Adrenal gland (tissue), 5 donors: ENCODE results near the gene SPTBN4.

Experiments
- POLR2A ChIP-seq, 2 donors: fragments of 450-650 bp; IDR thresholded peaks; one replicate each; pipeline ENCODE4 v1.6.1; 2017; ENCODE audit warnings: antibody characterized with exemption in 2 of 2, mild to moderate bottlenecking in 2 of 2, moderate library complexity in 1 of 2
- TF ChIP-seq, protein P1 (sequence below), 6 experiments: fragments of 450-650 bp in 4 of 6; fragments of 200-600 bp in 2 of 6; sonication (generic) in 1 of 6; IDR thresholded peaks; 1 replicate in 5 of 6; 2 replicates in 1 of 6; pipeline versions ENCODE4 v1.5.1 to v1.8.0; 2016 to 2021; ENCODE audit warnings: antibody characterized with exemption in 6 of 6, mild to moderate bottlenecking in 2 of 6, moderate library complexity in 1 of 6
- donor health status: DM: no; HTN: no; CAD: no.

DNA sequence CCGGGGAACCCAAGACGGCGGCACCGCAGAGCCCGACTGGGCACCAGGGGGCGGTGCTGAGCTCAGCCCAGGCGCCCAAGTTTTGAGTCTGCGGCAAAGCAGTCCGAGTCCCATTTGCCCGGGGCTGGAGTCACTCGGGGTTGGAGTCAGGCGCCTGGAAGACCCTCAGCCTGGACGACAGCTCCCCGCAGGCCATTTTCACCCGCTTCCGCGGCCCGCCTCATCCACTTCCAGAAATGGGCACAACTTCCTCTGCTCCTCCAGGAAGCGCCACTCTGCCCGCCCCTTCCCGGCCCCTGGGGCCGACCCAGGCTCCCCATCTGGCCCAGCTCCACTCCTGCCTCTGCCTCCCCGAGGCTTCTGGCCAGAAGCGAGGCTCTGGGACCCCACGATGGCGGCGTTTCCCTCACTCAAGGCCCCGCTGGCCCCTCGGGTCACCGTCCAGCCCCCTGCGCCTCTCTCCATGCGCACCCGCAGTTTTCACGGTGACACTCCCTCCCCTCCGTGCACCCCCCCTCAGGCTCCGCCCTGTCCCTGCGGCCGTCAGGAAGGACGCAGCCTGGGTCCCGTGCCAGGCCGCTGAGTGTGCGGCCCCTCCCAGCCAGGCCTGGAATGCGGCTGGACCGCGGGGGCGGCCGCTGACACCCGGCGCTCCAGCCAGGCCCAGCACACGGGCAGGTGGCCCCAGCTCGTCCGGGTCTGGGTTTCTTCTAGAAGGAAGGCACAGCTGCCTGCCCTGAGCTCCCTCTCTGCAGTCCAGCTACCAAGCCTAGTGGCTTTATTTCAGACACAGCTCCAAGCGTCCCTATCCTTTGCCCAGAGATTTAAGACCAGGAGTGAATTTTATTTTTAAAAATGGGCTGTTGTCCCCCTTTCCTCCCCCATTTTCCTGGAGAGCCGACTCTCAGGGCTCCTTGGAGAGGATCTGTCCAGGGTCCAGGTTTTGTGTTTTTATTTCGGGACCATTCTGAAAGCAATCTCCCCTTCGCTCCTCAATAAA lies 45.7 kb upstream of the SPTBN4 start:
- TF ChIP-seq, protein P1, sequence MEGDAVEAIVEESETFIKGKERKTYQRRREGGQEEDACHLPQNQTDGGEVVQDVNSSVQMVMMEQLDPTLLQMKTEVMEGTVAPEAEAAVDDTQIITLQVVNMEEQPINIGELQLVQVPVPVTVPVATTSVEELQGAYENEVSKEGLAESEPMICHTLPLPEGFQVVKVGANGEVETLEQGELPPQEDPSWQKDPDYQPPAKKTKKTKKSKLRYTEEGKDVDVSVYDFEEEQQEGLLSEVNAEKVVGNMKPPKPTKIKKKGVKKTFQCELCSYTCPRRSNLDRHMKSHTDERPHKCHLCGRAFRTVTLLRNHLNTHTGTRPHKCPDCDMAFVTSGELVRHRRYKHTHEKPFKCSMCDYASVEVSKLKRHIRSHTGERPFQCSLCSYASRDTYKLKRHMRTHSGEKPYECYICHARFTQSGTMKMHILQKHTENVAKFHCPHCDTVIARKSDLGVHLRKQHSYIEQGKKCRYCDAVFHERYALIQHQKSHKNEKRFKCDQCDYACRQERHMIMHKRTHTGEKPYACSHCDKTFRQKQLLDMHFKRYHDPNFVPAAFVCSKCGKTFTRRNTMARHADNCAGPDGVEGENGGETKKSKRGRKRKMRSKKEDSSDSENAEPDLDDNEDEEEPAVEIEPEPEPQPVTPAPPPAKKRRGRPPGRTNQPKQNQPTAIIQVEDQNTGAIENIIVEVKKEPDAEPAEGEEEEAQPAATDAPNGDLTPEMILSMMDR (IDR thresholded peaks at IDR 0.05) = peak; percentile 85 to 95 (median 94)
- TF ChIP-seq POLR2A (IDR thresholded peaks at IDR 0.05) = peak; percentile 72 to 96
